Measurements from ENCODE around the gene TMEM52. TPM values are rescaled to one million over a fixed set of nuclear protein-coding genes. Genes with fewer than 3 reads are reported as not detected.

Gene TMEM52
- total and polyA plus RNA-seq, 9 of the 15 experiments (the other 6 are each of a cell fraction or from before 2014, with no cell fraction given), result 0.37 to 22.5 (median 6.8) TPM

- TF ChIP-seq ZBTB33 (CRISPR knock-in tag; IDR thresholded peaks at IDR 0.05) (peak; percentile 7; the same call in 1 of the 2 replicates), KDM5B (IDR thresholded peaks at IDR 0.05; ENCODE audit: insufficient replicate concordance, low read depth, low read length) (peak; percentile 65), PHF8 (IDR thresholded peaks at IDR 0.05; ENCODE audit: borderline replicate concordance, low read length) (peak; percentile 69), NCOR1 (IDR thresholded peaks at IDR 0.05) (no peak), DLX4 (CRISPR knock-in tag; IDR thresholded peaks at IDR 0.05) (no peak), ZBTB7A (IDR thresholded peaks at IDR 0.05; ENCODE audit: borderline replicate concordance, control insufficient read depth, low read depth, low read length) (peak; percentile 62; the same call in 1 of the 2 replicates), TAF1 (IDR thresholded peaks at IDR 0.05; ENCODE audit: control insufficient read depth, extremely low read depth, insufficient read depth, low read length, severe bottlenecking) (no peak), EZH2 (IDR thresholded peaks at IDR 0.05; ENCODE audit: borderline replicate concordance, low read depth, low read length) (no peak), ZFX (CRISPR knock-in tag; IDR thresholded peaks at IDR 0.05) (peak; percentile 91), SRF (CRISPR knock-in tag; IDR thresholded peaks at IDR 0.05) (no peak), MTA2 (IDR thresholded peaks at IDR 0.05; ENCODE audit: low read depth) (no peak), MYNN (IDR thresholded peaks at IDR 0.05) (0 out of 2 replicates have a peak, but pooled peaks have one; percentile 29), MYNN (CRISPR knock-in tag; IDR thresholded peaks at IDR 0.05) (no peak), MTA3 (IDR thresholded peaks at IDR 0.05; ENCODE audit: borderline replicate concordance) (no peak; the same call in 1 of the 2 replicates), VEZF1 (CRISPR knock-in tag; IDR thresholded peaks at IDR 0.05) (peak; percentile 94), MTA1 (IDR thresholded peaks at IDR 0.05; ENCODE audit: borderline replicate concordance) (no peak), SMAD3 (CRISPR knock-in tag; conservative IDR thresholded peaks at IDR 0.05) (no peak), TARDBP (IDR thresholded peaks at IDR 0.05) (no peak), HMGXB4 (CRISPR knock-in tag; IDR thresholded peaks at IDR 0.05) (peak; percentile 41; the same call in 1 of the 2 replicates), PPARD (CRISPR knock-in tag; IDR thresholded peaks at IDR 0.05) (no peak), POLR2G (IDR thresholded peaks at IDR 0.05; ENCODE audit: low read depth, low read length) (peak; percentile 85)
Measured at GRCh38 chr1:1891349-1892078, 27.6 kb downstream of the TMEM52 start (continued).

All from K562 (cell line).